ENCODE data around the gene IRF7. TPM values are rescaled to one million over a fixed set of nuclear protein-coding genes. Genes with fewer than 3 reads are reported as not detected.

The IRF7 gene
- total RNA-seq, 6 experiments from 2014 or later, result 27.3 to 72.8 (median 47.7) TPM

- peak in 1 of 3 donors; percentile 53 for DNase-seq
- Histone ChIP-seq H3K27ac (peak overlapping the region in 1 of 3 donors; percentile 4), H3K4me3 (no peak overlapping the region), H3K36me3 (peaks cover 6 to 89% (median 53%) of the 10 kb centered on the region in 4 donors), H3K9me3 (no peaks in the 10 kb centered on the region), H3K4me1 (peaks cover 0 to 55% (median 26%) of the 10 kb centered on the region in 4 donors), H3K27me3 (no peaks in the 10 kb centered on the region)
- intact Hi-C loops (cut with DNase I), result no loop called here
- ATAC-seq, result peak in 1 of 4 donors; percentile 0
- TF ChIP-seq, protein P1, sequence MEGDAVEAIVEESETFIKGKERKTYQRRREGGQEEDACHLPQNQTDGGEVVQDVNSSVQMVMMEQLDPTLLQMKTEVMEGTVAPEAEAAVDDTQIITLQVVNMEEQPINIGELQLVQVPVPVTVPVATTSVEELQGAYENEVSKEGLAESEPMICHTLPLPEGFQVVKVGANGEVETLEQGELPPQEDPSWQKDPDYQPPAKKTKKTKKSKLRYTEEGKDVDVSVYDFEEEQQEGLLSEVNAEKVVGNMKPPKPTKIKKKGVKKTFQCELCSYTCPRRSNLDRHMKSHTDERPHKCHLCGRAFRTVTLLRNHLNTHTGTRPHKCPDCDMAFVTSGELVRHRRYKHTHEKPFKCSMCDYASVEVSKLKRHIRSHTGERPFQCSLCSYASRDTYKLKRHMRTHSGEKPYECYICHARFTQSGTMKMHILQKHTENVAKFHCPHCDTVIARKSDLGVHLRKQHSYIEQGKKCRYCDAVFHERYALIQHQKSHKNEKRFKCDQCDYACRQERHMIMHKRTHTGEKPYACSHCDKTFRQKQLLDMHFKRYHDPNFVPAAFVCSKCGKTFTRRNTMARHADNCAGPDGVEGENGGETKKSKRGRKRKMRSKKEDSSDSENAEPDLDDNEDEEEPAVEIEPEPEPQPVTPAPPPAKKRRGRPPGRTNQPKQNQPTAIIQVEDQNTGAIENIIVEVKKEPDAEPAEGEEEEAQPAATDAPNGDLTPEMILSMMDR (IDR thresholded peaks at IDR 0.05), result no peak
- TF ChIP-seq POLR2A (IDR thresholded peaks at IDR 0.05), result no peak
- 100% methylated on average over 1 of the region's 28 CpGs for WGBS (ENCODE audit: insufficient coverage, low coverage, low lambda C conversion rate, missing lambda C conversion rate)
These were observed 6.9 kb downstream of the IRF7 start for GRCh38 chr11:608791-609251.

- H3K9me3 ChIP-seq, result no peaks in the 10 kb centered on the region
- H3K4me3 ChIP-seq, result no peak overlapping the region
- H3K27me3 ChIP-seq, result no peaks in the 10 kb centered on the region
- peaks cover 0 to 52% (median 25%) of the 10 kb centered on the region in 4 donors for H3K4me1 ChIP-seq
- H3K27ac ChIP-seq, result no peak overlapping the region
- 72% methylated on average over 17 of the region's 45 CpGs for WGBS (ENCODE audit: insufficient coverage, low coverage, low lambda C conversion rate, missing lambda C conversion rate)
- peaks cover 6 to 94% (median 54%) of the 10 kb centered on the region in 4 donors for H3K36me3 ChIP-seq
- intact Hi-C loops (cut with DNase I), result no loop called here
- peak in 2 of 3 donors; percentile 55 to 57 for DNase-seq
- TF ChIP-seq POLR2A (IDR thresholded peaks at IDR 0.05), result no peak
- TF ChIP-seq, protein P1 (IDR thresholded peaks at IDR 0.05), result no peak
- ATAC-seq, result no peak
These were observed 7.6 kb downstream of the IRF7 start for GRCh38 chr11:607971-608659.

DNA sequence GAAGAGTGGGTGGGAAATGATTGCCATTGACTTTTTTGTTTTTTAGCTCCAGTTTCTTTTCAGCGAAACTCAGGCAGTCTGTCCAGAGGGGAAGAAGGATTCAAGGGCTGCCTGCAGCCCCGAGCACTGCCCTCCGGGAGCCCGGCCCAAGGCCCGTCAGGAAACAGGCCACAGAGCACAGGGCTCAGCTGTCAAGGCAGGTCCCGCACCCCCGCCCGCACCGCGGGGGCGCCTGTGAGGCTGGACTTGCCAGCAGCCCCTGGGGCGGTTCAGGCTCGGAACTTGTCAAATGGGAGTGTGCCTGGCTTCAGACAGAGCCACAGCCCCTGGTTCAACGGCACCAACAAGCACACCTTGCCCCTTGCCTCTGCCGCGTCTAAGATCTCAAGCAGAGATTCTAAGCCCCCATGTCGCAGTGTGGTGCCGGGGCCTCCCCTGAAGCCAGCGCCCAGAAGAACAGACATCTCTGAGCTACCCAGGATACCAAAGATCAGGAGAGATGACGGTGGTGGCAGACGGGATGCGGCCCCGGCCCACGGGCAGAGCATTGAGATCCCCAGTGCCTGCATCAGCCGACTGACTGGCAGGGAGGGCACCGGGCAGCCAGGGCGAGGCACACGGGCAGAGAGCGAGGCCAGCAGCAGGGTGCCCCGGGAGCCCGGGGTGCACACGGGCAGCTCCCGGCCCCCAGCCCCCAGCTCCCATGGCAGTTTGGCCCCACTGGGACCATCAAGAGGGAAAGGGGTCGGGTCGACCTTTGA is 8.6 kb downstream of the IRF7 start:
- peaks cover 0 to 46% (median 23%) of the 10 kb centered on the region in 4 donors for H3K4me1 ChIP-seq
- no peak for DNase-seq
- peaks cover 6 to 90% (median 51%) of the 10 kb centered on the region in 4 donors for H3K36me3 ChIP-seq

GRCh38 chr11:606245-606644 is 9.5 kb downstream of the IRF7 start:
- 18% methylated on average over 2 of the region's 19 CpGs for WGBS (ENCODE audit: insufficient coverage, low coverage, low lambda C conversion rate, missing lambda C conversion rate)
- H3K4me1 ChIP-seq, result peaks cover 0 to 37% (median 18%) of the 10 kb centered on the region in 4 donors
- H3K9me3 ChIP-seq, result no peaks in the 10 kb centered on the region
- ATAC-seq, result peak; percentile 76 to 89 (median 82)
- intact Hi-C loops (cut with DNase I), result no loop called here
- peaks cover 6 to 93% (median 52%) of the 10 kb centered on the region in 4 donors for H3K36me3 ChIP-seq
- peak overlapping the region in 1 of 3 donors; percentile 55 for H3K27ac ChIP-seq
- no peaks in the 10 kb centered on the region for H3K27me3 ChIP-seq
- no peak for TF ChIP-seq POLR2A (IDR thresholded peaks at IDR 0.05)
- TF ChIP-seq, protein P1 (IDR thresholded peaks at IDR 0.05), result no peak
- H3K4me3 ChIP-seq, result no peak overlapping the region
- DNase-seq, result peak; percentile 88 to 94 (median 89)

More for the DNA sequence above, 8.6 kb downstream of the IRF7 start:
- Histone ChIP-seq H3K27me3 (no peaks in the 10 kb centered on the region), H3K4me3 (no peak overlapping the region), H3K27ac (peak overlapping the region in 1 of 3 donors; percentile 36), H3K9me3 (no peaks in the 10 kb centered on the region)
- TF ChIP-seq, protein P1 (IDR thresholded peaks at IDR 0.05), result no peak
- intact Hi-C loops (cut with DNase I), result no loop called here
- 88% methylated on average over 6 of the region's 35 CpGs for WGBS (ENCODE audit: insufficient coverage, low coverage, low lambda C conversion rate, missing lambda C conversion rate)
- ATAC-seq, result no peak
